Frontal cortex (tissue), 4 donors: Measurements from ENCODE around the gene VPS50. TPM values are rescaled to one million over a fixed set of nuclear protein-coding genes. Genes with fewer than 3 reads are reported as not detected.
"Not testable (repeated sequence)": the region's sequence is repeated elsewhere in the genome, so short reads cannot be mapped to it uniquely, and the experiment has no call there.

ENCODE experiments used
- DNase-seq, 2 donors: peaks; one replicate each; pipeline ENCODE4 v3.0.0; 2012; ENCODE audit warnings: low spot score in 2 of 2
- FAIRE-seq: peaks from 2 replicates; lab custom pipeline; 2012; peaks lifted over from hg19 to GRCh38; lab: Jason Lieb, UNC
- total RNA-seq: library from RNA; depleted of rRNA; stranded (reverse); fragments of >200 nt; gene quantifications from one replicate; pipeline ENCODE4 v1.2.3, GENCODE V29; 2014
- donor health status: control.
- donor health status: control.
- donor health status: control.

VPS50 gene
- total RNA-seq, 1 donor from 2014 or later = 119 TPM

DNA sequence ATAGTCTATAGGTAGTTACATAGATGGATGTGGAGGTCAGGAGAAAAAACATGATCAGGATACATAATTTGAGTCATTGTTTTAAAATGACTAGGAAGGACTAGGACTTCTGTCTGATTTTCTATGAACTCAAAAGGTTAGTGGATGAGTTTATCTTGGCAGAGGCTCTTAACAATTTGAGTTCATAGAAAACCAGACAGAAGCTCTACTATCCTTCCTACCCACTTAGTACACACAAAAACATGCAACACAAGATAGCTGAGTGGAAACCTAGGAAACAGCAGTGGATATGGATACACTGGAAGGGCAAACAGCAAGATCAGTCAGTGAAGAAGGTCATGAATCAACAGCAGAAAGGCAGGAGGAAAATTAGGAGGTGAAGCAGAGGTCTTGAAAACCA, 84.6 kb downstream of the VPS50 start:
- DNase-seq = no peak
- FAIRE-seq = no peak

DNA sequence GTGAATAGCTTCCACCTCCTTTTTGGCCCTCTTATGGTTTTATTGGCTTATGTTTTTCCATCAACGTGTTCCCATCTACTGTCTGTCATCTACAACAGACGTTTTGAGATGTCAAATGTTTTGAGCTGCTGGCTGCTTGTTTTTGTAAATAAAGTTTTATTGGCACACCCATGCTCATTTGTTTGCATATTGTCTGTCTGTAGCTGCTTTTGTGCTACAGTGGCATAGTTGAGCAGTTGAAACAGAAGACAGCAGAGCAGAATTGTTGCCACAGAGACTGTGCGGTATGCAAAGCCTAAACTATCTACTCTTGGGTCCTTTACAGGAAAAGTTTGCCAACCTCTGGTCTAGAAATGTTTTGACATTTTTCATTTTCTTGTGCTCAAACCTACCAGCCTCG, 88.7 kb downstream of the VPS50 start:
- DNase-seq = no peak
- FAIRE-seq = no peak

DNA sequence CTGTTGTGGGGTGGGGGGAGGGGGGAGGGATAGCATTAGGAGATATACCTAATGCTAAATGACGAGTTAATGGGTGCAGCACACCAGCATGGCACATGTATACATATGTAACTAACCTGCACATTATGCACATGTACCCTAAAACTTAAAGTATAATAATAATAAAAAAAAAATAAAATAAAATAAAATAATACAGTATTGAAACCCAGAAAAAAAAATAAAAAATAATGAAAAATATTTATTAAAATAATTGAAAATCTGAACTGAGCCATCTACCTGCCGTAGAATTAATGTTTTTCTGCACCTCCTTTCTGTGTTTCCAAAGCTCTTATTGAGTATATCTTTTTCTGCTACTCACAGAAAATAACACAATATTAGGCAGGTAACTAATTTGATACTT, 94.1 kb downstream of the VPS50 start:
- not testable (repeated sequence) for DNase-seq, FAIRE-seq

DNA sequence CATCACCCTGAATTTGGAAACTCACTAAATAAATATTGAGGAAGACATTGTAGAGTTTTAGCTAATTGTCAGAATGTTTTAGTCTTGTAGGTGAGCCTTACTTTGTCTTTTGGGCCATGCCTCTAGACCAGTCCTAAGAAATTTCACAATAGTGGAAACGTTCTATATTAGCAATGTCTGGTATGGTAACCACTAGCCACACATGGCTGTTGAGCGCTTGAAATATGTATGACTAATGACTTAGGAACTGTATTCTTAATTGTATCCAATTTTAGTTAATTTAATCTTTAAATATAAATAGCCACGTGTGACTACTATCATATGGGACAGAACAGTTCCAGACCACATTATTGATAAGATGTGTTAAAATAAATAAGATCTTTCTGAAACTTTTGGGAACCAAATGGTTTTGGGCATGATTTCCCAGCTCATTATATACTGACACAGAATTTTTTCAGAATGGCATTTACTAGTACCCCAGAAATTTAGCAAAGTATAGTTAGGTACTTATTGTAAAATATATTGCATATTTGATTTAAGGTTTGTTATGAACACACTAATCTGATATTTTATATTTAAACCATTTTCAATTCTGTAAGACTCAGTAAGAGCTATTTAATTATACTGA, 95.0 kb downstream of the VPS50 start:
- FAIRE-seq (no peak), DNase-seq (no peak)

DNA sequence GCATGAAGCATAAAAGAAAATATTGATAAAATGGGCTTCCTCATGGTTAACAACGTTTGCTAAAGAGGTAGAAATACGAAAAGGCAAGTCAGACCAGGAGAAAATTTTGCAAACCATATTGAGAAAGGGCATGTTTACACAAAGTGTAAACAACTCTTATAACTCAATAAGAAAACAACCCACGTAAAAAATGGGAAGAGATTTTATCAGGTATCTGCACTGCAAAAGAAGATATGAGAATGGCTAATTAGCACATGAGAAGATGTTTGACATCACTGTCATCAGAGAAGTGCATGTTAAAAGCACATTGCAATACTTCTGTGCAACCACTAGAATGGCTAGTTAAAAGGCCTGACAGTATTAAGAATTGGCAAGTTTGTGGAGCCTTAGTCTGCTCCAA, 99.5 kb downstream of the VPS50 start:
- FAIRE-seq (no peak), DNase-seq (no peak)

DNA sequence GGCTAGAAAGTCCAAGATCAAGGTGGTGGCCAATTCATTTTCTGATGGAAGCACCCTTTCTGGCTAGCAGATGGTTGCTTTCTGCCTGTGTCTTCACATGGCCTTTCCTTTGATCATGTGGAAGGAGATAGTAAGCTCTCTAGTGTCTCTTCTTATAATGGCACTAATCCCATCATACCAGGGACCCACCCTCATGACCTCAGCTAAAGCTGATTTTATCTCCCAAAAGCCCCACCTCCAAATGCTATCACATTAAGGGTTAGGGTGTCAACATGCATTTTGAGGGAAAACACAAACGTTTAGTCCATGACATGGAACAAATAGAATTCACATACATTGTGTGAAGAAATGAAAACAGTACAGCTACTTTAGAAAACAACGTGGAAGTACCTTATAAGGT, 100.0 kb downstream of the VPS50 start:
- DNase-seq (no peak), FAIRE-seq (no peak)

DNA sequence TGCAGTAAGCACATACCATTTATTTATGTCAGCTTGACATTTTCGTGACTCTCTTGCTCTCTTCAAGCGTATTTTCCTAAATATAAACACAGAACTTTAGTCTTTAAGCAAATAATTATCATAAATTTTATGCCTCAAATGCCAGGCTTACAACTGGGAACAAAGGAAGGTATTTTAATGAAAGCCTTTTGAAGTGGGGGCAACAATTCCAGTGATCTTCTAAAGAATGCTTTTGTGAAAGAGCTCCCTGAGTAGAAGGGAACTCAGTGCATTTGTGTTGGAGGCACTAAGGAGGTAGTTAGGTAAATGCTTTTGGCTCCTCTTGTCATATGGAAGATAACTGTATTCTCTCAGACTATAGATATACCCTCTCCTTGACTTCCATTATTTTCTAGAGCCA, 104.9 kb downstream of the VPS50 start:
- no peak for FAIRE-seq
- DNase-seq = no peak

DNA sequence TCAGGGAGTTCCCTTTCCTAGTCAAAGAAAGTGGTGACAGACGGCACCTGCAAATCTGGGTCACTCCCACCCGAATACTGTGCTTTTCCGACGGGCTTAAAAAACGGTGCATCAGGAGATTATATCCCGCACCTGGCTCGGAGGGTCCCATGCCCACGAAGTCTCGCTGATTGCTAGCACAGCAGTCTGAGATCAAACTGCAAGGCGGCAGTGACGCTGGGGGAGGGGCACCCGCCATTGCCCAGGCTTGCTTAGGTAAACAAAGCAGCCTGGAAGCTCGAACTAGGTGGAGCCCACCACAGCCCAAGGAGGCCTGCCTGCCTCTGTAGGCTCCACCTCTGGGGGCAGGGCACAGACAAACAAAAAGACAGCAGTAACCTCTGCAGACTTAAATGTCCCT, 110.0 kb downstream of the VPS50 start:
- not testable (repeated sequence) for DNase-seq, FAIRE-seq

DNA sequence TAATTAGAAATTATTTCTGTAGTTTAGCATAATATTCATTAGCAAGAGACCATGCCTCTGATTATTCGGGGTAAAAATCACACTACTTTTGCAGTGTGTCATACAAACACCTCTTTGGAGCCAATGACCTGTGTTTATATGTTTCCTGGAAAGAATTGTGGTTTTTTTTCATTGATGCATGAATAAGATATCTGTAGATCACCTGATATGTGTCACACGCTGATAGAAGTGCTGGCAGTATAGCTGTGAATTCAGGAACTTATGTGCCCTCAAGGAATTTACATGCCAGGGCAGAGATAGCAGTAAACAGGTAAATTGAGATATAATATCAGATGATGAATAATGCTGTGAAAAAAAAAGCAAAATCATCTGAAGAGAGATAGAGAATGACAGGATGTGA, 118.2 kb downstream of the VPS50 start:
- no peak for DNase-seq
- no peak for FAIRE-seq

DNA sequence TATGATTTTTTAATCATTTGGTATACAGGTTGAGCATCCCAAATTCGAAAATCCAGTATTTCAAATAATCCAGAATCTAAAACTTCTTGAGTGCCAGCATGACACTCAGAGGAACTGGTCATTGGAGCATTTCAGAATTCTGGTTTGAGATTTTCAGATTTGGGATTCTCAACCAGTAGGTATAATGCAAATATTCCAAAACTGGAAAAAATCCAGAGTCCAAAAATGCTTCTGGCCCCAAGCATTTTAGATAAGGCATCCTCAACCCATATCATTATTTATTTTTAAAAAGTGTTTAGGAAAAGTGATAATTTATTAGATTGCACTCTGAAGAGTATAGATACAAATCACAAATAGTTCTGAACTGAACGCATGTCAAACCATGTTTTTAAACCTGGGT, 120.7 kb downstream of the VPS50 start:
- no peak for DNase-seq

DNA sequence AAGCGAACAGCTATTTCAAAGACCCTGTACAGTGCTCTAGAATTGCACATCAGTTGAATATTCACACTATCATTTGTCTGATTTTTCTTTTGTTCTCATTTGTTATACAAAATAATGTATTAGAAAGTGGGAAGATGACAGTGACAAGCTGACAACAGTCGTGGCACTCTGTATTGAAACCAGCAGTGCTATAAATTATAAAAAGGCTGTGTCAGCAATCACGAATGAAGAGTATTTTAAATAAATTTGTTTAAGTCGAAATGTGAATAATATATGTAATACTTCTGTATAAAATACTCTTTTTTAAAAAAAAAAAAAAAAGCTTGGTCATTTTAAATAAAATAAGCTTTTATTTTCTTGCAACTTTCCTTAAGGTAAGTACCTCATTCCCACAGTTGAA, 122.6 kb downstream of the VPS50 start:
- FAIRE-seq = no peak
- no peak for DNase-seq

More for the DNA sequence above, 120.7 kb downstream of the VPS50 start:
- FAIRE-seq = no peak

DNA sequence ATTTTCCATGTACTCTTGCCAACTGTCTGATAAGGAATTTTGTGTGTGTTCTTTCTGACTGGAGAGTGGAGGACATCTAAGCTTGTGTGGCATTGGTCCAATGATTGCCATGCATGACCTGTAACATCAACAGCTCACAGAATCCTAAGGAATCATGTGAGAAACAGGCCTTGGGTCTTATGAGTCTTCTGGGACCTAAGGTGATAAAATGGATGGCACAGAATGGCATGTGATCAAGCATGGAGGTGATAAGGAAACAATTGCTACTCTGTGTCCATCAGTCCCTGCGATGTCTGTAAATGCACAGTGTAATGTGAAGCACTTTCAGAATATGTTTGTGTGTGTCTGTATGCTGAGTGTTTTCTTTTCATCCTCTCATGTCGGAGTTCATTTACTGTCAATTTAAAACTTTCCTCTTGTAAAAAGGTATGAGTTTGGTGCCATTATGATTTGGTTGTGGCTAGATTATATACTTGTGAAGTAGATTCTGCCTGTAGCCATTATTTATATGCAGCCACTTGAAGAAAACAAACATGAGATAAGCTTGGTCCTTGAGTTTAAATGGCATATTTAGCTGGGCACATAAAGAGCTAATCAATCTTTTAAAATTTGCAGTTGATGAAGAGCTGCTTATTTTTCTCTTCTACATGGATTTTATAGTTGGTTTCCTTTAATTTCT, 127.5 kb downstream of the VPS50 start:
- DNase-seq (no peak), FAIRE-seq (no peak)

DNA sequence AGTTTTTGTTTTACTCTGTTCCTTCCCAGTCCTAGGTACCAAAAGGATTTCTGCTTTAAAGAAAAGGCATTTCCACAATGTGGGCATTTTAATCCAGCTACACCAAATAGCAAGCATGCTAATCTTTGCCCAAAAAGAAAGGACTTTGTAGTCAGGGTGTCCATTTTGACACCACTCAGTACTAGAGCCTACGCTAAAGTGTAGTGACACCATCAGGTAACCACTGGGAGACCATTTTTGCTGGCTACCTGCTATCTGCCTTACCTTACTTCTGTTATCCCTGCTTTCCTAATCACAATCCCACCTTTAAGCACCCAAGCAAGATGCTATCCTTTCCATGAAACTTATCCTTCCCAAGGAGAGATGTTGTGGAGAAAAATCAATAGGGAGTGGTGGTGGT, 129.7 kb downstream of the VPS50 start:
- FAIRE-seq (no peak), DNase-seq (no peak)

DNA sequence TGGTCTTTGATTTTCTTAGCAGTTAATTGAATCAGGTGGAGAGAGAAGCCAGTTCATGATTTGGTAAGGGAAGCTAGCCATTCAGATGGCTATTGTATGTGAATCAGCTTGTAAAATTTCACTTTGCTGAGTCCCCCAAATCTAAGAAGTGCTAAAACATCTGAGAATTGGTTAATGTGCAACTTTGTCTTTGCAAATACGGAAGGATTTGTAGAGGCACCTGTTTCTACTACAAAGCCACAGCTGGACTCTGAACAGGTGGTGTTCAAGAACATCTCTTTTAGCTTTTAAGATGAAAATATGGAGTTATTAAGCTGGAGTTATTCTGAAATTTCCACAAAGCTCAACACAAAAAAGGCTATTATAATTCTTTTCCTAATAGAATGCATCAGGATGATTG, 132.6 kb downstream of the VPS50 start:
- DNase-seq = no peak
- FAIRE-seq = no peak

DNA sequence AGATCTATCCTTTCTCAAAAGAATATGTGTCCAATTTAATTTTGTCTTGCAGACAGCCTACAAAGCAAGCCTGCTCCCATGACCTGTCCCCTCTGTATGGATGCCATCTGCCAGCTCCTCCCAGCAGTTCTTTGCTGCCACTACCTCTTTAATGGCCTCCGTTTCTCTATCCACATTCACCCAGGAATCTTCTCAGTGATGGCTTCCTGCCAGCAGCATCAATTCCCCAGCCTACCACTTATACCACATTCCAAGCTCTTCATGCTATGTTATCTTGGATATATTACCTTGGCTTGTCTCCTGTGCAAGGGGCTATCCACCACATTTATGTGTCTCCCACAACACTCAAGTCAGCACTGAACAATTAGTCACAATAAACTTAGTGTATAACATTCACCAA, 133.2 kb downstream of the VPS50 start:
- DNase-seq = no peak
- no peak for FAIRE-seq

DNA sequence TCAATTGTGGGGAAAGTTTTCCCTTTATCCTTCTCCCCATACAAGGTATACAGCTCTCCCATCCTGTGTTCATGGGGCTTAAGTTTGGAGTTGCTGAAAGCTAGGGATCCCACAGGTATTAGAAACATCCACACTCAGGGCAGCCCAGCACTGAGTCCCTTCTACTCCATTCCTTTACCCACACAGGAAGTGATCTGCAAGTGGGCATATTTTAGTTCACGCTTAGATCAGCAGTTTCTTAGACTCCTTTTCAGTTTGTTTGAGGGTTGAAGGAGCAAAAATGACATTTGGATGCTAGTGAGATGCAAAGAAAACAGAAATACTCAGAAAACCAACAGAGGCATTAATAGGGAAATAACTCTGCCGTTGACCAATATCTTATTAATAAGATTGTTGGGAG, 134.7 kb downstream of the VPS50 start:
- DNase-seq = no peak
- no peak for FAIRE-seq

DNA sequence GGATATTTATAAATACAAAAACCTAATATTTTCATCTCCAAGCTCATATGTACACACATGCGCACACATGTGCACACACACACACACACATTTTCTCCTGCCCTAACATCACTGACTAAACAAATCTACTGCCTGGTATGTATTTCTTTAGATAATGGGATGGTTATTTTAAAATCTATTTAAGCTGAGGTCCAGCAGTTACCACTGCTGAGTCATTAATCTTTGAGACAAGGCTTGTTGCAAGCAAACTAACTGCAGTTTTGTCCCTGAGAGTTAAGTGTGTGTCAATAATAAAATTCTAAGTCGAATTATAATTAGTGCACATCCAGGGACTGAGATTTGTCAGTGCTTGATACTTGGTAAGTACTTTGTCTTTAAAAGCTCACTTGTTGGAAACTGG, 135.1 kb downstream of the VPS50 start:
- no peak for DNase-seq
- no peak for FAIRE-seq

DNA sequence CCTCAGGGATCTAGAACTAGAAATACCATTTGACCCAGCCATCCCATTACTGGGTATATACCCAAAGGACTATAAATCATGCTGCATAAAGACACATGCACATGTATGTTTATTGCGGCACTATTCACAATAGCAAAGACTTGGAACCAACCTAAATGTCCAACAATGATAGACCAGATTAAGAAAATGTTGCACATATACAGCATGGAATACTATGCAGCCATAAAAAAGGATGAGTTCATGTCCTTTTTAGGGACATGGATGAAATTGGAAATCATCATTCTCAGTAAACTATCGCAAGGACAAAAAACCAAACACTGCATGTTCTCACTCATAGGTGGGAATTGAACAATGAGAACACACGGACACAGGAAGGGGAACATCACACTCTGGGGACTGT, 138.8 kb downstream of the VPS50 start:
- DNase-seq, FAIRE-seq: not testable (repeated sequence)

DNA sequence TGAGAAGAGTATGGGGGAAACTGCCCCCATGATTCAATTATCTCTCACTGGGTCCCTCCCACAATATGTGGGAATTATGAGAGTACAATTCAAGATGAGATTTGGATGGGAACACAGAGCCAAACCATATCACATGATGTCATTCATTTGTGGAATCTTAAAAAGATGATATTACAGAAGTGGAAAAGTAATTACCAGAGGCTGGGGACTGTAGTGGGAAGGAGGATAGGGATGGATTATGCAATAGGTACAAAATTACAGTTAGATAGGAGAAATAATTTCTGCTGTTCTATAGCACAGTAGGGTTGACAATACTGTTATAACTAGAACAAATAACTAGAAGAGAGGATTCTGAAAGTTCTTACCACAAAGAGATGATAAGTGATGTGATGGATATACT, 141.4 kb downstream of the VPS50 start:
- FAIRE-seq (no peak), DNase-seq (no peak)

DNA sequence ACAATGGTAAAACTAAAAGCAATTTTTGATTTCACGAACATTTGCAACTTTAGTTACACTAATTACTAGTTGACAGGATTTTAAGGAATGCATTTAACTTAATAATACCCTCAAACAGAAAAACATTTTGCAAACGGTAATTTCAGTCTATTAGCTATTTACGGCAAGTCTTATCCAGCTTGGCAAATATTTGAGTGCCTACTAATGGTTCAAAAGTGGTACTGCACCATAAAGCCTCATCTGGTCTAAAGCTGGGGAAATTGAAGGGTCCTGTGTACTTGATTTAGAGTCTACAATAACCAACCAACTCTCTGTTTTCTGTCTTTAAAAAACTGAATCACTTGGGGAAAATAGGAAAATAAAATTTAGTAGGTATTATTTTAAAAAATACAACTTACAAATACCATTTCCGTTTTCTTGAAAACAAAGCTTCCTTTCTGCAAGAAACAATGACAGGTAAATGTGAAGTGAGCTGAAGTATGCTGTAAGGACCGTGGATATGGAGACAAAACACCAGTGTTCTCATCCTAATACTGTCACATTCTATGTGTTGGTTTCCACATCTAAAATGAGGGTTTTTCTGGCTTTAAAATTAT, 142.3 kb downstream of the VPS50 start:
- no peak for DNase-seq

DNA sequence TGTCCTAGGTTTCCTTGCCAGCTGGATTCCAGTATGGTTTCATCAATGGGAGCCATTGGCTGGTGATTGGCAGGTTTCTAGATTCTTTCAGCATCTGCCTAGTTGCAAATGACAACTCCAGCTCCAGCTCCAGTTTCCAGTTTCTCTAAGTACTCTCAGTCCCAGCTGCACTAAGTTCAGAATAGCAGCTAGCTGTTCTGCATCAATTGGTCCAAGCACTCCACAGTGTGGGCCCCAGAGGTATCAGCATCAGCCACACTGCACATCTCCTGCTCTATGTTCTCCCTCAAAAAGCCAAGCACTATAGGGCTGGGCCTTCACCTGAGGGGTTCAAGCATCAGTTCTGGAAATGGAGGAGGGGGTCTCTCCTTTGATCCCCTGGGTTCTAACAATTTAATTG, 143.4 kb downstream of the VPS50 start:
- no peak for DNase-seq
- no peak for FAIRE-seq

More for the DNA sequence above, 142.3 kb downstream of the VPS50 start:
- no peak for FAIRE-seq
